HG02759 (cell line): ENCODE data around the gene ANKS6.

Source experiments
- ATAC-seq: cut with Tn5 transposase; IDR thresholded peaks from one replicate; pipeline ENCODE4 v1.9.1; 2021; ENCODE audit warnings: mild to moderate bottlenecking, moderate library complexity; ENCODE audit not compliant: unreplicated experiment

ANKS6 gene

GRCh38 chr9:98796364-98797101 lies at the start of gene ANKS6:
Gene ANKS6, minus strand, starts transcription at chr9:98796555. Its CDS starts 64 bp downstream, at chr9:98796491.
- ATAC-seq, result peak; percentile 95

DNA sequence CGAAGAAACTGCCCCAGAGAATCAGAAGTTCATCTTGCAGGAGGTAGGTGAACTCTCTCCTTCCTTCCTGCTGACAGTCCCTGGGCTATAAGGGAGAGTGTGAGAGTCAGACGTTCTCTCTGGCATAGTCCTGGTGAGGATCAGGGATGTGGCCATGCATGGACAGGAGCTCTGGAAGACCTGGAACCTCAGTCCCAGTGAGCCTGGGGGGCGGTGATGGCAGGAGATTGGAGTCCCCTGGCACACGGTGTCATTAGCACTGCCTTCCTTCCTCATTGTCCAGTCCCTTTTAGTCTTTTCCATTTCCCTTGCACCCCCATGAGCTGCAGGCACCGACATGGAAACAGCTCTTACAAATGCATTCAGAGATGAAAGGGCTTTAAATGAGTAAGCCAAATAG lies 49.7 kb upstream of the ANKS6 start:
- ATAC-seq, result no peak

DNA sequence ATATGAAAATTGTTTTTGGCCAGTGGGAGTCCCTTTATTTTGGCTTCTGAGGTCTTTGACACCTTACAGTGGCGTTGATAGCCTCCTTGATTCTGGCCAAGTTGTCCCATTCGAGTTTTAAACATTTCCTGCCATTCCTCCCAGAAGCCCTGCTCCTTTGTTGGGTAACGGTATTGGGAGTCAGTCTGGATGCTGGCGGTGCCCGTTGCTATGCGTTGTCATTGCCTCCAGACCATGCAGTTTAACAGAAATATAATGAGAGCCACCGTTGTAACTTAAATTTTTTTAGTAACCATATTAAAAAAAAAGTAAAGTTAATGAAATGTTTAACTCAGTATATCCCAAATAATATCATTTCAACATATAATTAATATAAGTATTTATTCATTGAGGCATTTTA lies 46.2 kb upstream of the ANKS6 start:
- no peak for ATAC-seq

DNA sequence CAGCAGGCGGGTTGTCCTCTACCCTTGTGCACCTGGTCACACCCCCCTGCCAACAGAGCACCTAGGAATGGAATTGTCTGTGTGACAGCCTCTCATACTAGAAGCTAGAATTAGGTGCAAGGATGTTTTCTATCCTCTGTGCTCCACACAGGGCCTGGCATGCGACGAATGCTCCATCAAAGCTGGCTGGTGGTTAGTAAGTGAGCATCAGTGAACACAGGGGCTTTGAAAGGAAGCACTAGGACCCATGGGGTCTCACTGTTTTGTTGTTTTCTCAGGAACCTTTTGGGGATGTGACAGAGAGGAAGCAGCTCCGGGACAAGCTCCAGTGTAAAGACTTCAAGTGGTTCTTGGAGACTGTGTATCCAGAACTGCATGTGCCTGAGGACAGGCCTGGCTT lies 43.4 kb upstream of the ANKS6 start:
- ATAC-seq, result no peak

- no peak for ATAC-seq
Measured at GRCh38 chr9:98838868-98839565, 42.7 kb upstream of the ANKS6 start.

- no peak for ATAC-seq
Measured at GRCh38 chr9:98838155-98838867, 42.0 kb upstream of the ANKS6 start.

DNA sequence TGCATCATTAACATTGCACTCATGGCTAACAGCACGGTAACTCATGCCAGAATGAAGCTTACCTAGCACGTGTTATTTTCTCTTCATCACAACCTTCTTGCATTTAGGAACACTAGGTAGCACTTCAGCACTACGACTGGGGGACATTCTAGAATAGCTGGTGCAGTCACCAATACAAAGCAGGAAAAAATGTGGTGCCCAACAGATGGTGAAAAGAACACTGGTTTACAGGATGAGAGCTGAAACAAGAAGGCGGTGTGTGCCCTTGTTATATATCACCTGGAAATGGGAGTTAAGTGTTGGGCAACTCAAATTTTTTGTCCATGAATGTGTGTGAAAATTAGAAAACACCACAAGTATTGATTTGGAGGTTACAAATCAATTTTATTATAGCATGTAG lies 41.2 kb upstream of the ANKS6 start:
- ATAC-seq, result no peak

DNA sequence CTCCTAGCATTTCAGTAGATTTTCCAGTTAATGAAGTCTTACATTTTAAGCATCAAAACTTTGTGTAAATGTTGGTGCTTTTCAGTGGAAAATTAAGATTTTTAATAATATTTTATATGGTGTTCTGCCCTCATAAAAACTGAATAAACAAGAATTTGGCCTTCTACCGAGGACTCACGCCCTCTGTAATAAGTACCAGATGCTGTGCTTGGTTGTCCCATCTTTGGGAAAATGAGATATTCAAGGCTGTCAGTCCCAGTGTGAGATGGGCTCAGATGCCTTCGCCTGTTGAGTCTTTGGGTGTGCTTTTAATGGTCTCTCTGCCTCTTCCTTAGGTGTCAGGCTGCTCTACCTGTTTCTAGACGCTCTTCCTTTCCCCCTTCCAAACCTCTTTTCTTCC lies 39.9 kb upstream of the ANKS6 start:
- ATAC-seq, result no peak

DNA sequence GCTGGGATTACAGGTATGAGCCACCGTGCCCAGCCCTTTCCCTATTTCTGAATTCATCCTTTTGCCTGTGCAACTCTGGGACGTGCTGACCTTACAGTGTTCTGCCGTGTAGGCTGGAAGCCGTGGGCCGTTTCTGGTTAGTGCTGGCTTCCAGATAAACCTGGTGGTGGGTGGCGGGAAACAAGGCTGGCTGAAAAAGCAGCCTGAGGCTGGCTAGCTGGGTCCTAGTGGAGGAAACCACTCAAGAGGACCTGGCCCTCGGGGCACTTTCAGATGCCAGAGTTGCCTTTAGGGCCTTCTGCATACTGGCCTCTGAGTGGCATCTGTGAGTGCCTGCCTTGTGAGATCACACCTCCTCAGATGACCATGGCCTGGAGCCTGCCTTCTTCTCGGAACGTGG lies 38.0 kb upstream of the ANKS6 start:
- no peak for ATAC-seq

- ATAC-seq, result no peak
Measured at GRCh38 chr9:98833090-98833956, 37.0 kb upstream of the ANKS6 start.

DNA sequence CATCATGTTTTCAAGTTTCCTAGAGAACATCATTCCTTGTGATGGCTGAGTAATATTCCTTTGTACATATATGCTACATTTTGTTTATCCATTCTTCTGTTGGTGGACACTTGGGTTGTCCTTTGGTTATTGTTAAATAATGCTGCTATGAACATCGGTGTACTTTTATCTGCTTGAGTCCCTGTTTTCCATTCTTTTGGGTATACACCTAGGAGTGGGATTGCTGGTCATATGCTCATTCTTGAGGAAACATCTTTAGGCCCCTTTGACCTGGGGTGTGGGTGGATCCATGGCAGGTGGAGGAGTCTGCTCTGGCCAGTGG lies 36.4 kb upstream of the ANKS6 start:
- no peak for ATAC-seq

DNA sequence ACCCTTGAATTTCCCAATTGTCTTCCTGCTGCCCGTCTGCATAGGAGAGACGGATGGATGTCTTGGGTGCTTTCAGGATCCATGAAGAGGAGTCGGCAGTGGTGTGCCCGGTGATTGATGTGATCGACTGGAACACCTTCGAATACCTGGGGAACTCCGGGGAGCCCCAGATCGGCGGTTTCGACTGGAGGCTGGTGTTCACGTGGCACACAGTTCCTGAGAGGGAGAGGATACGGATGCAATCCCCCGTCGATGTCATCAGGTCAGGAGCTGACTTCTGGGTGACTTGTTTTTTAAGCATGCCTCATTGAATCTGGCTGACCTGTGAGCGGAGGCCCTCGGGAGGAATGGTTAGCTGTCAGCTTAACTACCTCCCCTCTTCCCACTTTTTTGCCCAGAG lies 35.3 kb upstream of the ANKS6 start:
- ATAC-seq, result no peak

DNA sequence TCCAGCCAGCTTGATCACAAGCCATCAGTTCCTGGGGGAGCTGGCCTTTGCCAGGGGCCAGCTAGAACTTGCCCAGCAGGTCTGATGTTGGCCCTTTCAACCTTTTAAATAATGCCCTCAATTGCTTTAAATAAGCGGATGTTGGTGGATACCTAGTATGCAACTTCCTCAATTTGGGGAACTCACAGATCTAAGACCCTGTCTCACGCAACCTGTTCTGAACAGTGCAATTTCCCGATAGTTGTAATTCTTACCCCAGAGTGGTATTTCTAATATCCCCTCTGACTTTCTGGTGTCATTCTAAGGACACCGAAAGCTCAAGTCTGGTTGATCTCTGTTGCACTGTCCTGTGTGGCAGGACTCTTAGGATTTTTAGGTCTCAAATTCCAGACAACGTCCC lies 34.2 kb upstream of the ANKS6 start:
- no peak for ATAC-seq

- ATAC-seq, result no peak
Measured at GRCh38 chr9:98829766-98830165, 33.4 kb upstream of the ANKS6 start.

DNA sequence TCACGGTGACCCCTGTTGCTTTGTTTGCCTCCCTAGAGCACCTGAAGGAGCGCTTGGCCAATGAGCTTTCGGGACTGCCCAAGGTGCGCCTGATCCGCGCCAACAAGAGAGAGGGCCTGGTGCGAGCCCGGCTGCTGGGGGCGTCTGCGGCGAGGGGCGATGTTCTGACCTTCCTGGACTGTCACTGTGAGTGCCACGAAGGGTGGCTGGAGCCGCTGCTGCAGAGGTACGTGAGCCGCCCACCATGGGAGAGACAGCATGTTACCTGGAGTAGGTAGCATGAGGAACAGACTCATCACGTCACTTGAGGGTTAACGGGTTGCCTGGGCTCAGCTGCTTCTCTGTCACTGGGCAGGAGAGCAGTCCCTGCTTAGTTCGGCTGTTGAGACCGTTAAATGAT lies 30.4 kb upstream of the ANKS6 start:
- ATAC-seq, result no peak

DNA sequence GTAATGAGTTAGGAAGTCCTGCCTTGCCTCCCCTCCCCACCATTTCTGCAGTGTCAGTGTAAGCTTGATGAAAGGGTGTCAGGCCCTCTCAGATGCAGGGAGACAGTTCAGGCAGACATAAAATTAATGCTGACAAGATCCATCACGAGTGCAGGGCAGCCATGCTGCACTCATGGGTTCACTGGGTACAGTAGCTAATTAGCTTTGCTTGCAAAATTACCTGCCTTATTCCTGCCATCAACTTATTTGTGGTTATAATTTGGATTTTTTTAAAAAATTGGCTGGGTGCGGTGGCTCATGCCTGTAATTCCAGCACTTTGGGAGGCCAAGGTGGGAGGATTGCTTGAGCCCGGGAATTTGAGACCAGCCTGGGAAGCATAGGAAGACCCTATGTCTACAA lies 29.1 kb upstream of the ANKS6 start:
- ATAC-seq, result no peak

DNA sequence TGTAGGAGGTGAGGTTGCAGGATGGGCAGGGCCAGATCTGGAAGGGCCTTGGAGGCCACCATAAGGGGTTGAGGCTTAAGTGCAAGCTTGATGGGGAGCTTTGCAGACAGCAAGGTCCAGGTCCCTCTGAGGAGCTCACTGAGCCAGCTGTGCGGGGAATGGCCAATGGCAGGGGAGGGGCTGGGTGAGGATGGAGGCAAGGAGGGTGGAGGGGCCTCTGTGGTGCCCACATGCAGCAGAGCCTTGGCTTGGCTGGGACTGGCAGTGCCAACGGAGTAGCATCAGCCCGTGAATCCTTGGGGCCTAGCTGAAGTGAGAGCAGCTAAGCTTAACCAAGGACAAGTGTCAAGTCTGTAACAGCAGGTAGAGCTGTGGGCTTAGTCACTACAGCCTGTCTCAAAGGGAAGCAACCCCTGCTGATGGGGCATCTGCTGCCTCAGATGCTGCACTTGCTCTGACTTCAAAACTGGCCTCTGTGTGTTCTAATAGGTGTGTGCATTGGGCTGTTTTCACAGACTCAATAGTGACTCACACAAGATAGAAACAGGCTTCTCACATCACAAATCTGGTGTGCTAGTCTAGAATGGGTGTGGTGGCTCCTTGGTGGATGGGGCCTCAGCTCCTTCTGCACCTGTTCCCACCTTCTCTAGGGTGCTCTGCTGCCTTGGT lies 27.4 kb upstream of the ANKS6 start:
- no peak for ATAC-seq

DNA sequence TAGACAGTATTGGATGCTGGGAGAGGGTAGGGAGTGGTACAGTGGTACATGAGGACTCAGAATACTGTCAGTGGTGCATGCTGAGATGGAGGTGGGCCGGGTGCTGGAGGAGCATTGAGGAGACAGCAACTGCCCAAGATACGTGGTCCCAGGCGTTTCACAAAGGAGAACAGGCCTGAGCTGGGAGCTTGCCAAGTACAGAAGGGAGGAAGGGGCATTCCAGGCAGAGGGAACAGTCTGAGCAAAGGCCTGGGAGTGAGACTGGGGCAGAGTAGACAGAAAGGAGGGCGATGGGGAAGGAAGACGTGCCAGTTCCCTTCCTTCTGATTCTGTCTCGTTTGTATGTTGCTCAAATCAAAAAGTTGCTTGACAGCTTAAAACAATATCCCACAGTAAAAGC lies 26.3 kb upstream of the ANKS6 start:
- no peak for ATAC-seq

DNA sequence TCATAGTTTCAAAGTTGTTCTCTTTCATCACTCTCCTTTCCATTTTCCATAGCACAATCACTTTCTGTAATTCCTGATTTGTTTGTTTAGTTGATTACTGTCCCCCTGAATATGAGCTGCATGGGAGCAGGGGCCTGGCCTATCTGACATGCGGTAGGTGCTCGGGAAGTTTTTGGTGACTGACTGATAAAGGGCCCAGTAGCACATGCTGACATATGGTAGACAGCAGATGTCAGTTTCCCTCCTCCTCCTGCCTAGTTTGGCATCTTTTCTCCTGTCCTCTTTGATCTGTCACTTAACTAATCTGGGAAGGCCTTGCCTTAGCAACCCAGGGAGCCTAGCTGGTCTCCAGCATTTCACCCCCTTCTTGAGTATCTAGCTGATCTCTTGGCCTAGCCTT lies 25.5 kb upstream of the ANKS6 start:
- no peak for ATAC-seq

DNA sequence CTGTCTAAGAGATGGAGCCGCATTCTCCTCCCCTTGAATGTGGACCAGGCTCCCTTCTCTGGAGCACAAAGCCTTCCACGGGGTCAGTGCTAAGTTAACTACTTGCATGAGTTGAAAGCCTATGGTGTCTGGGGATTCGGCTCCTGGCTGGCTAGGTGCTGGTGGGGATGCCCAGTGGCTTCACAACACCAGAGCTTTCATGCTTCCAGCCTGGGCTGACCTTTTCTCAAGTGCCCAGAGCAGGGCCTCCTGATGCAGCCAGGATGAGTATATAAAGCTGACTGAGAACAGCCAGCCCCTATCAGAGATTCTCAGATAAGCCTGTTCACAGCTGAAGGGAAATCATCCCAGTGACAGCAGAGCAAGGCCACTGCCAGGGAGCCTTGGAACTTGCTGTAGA lies 22.9 kb upstream of the ANKS6 start:
- ATAC-seq, result no peak

DNA sequence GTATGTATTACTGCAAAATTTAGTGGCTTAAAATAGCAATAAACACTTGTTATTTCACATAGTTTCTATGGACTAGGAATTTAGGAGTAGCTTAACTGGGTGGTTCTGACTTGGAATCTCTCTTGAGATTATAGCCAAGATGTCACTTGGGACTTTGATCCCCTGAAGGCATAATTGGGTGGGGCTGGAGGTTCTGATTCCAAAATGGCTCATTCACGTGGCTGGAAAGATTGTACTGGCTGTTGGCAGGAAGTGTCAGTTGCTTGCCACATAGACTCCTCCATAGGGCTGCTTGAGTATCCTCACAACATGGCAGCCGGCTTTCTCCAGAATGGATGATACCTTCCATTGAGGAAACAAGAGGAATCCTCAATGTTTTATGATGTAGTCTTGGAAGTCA lies 22.4 kb upstream of the ANKS6 start:
- no peak for ATAC-seq
